Gastroesophageal sphincter (tissue), 4 donors: ENCODE data around the gene ME1. TPM values are rescaled to one million over a fixed set of nuclear protein-coding genes. Genes with fewer than 3 reads are reported as not detected.

Experiments
- ATAC-seq: fragments of 150-250 bp; one replicate; pipeline ENCODE4 v1.9.1; 2016; ENCODE audit warnings: mild to moderate bottlenecking, moderate library complexity
- H3K27ac ChIP-seq, 4 donors: fragments of 200-600 bp; sonication (generic) in 3 of 4; 1 replicate in 3 of 4; 2 replicates in 1 of 4; pipeline ENCODE4 v1.5.1; 2016 to 2019
- H3K27me3 ChIP-seq: fragments of 200-600 bp; sonication (generic); one replicate; pipeline ENCODE4 v1.5.1; 2019
- H3K36me3 ChIP-seq, 2 donors: fragments of 200-600 bp; sonication (generic); one replicate each; pipeline ENCODE4 v1.5.1; 2019; ENCODE audit warnings: control low read depth in 1 of 2
- H3K4me1 ChIP-seq, 3 donors: fragments of 200-600 bp; sonication (generic); 1 replicate in 2 of 3; 2 replicates in 1 of 3; pipeline ENCODE4 v1.5.1; 2016 to 2019; ENCODE audit warnings: control low read depth in 2 of 3
- H3K4me3 ChIP-seq, 2 donors: fragments of 200-600 bp; sonication (generic); one replicate each; pipeline ENCODE4 v1.5.1; 2019; ENCODE audit warnings: mild to moderate bottlenecking in 1 of 2, moderate library complexity in 1 of 2
- H3K9me3 ChIP-seq, 3 donors: fragments of 200-600 bp; sonication (generic); one replicate each; pipeline ENCODE4 v1.5.1; 2017 to 2019; ENCODE audit warnings: control low read depth in 2 of 3
- EP300 ChIP-seq: sonication (generic); formaldehyde crosslinking; IDR thresholded peaks from one replicate; pipeline ENCODE4 v1.6.1; 2017; ENCODE audit warnings: antibody characterized with exemption, mild to moderate bottlenecking
- POLR2A ChIP-seq, 2 donors: fragments of 450-650 bp; IDR thresholded peaks; one replicate each; pipeline ENCODE4 v1.6.1; 2017; ENCODE audit warnings: antibody characterized with exemption in 2 of 2, mild to moderate bottlenecking in 2 of 2, moderate library complexity in 1 of 2
- POLR2AphosphoS5 ChIP-seq: sonication (generic); formaldehyde crosslinking; IDR thresholded peaks from one replicate; pipeline ENCODE4 v1.6.1; 2017; ENCODE audit warnings: antibody characterized with exemption
- WGBS, 2 donors: methylation state at CpG; one replicate each; pipeline ENCODE4 v1.1.5; 2018; ENCODE audit warnings: low coverage in 1 of 2; 5-methylcytosine and 5-hydroxymethylcytosine counted together
- total RNA-seq, 4 donors: library from RNA; depleted of rRNA; stranded (reverse); fragments of >200 nt; gene quantifications; one replicate each; pipeline ENCODE4 v1.1.0, GENCODE V29; 2016
- TF ChIP-seq, protein P1 (sequence below), 4 experiments: fragments of 200-600 bp in 2 of 4; fragments of 450-650 bp in 2 of 4; sonication (generic) in 1 of 4; IDR thresholded peaks; one replicate each; pipeline ENCODE4 v1.5.1; 2017 to 2019; ENCODE audit warnings: antibody characterized with exemption in 4 of 4, mild to moderate bottlenecking in 2 of 4, moderate library complexity in 2 of 4

Gene ME1
- total RNA-seq, 4 donors from 2014 or later, result 18.8 to 33.3 (median 20.4) TPM

DNA sequence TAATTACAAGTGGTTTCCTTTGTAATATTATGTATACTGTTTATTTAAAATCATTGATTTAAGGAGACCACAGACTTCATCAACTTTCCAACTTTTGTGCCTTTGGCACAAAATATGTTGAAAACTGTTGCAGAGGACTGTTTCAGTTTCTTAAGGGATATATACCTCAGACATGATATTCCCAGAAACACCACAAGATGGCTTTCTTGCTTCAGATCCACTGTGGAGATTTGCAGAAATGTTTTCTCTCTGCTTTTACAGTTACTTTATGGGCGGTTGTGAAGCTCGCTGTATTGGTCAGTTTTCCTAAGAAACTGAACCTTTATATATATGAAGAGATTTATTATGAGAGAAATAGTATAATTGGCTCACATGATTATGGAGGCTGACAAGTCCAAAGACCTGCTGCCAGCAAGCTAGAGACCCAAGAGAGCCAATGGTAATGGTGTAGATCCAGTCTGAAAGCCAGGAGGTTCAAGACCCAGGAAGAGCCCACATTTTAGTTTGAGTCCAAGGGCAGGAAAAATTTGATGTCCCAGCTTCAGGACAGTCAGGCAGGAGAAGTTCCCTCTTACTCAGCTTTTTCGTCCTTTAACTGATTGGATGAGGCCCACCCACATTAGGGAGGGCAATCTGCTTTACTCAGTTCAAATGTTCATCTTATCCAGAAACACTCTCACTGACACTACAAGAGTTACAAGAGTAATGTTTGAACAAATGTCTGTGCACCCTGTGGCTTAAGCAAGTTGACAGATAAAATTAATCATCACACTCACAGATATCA, 12.8 kb downstream of the ME1 start:
- Histone ChIP-seq H3K4me1 (no peaks in the 10 kb centered on the region), H3K9me3 (no peaks in the 10 kb centered on the region), H3K36me3 (no peaks in the 10 kb centered on the region), H3K4me3 (no peak overlapping the region), H3K27ac (no peak overlapping the region), H3K27me3 (no peaks in the 10 kb centered on the region)
- peak; percentile 48 for ATAC-seq
- TF ChIP-seq EP300 (no peak), POLR2A (IDR thresholded peaks at IDR 0.05) (no peak), POLR2AphosphoS5 (no peak)
- TF ChIP-seq, protein P1, sequence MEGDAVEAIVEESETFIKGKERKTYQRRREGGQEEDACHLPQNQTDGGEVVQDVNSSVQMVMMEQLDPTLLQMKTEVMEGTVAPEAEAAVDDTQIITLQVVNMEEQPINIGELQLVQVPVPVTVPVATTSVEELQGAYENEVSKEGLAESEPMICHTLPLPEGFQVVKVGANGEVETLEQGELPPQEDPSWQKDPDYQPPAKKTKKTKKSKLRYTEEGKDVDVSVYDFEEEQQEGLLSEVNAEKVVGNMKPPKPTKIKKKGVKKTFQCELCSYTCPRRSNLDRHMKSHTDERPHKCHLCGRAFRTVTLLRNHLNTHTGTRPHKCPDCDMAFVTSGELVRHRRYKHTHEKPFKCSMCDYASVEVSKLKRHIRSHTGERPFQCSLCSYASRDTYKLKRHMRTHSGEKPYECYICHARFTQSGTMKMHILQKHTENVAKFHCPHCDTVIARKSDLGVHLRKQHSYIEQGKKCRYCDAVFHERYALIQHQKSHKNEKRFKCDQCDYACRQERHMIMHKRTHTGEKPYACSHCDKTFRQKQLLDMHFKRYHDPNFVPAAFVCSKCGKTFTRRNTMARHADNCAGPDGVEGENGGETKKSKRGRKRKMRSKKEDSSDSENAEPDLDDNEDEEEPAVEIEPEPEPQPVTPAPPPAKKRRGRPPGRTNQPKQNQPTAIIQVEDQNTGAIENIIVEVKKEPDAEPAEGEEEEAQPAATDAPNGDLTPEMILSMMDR (IDR thresholded peaks at IDR 0.05), result peak; percentile 45 to 72 (median 70)
- 56 to 67% methylated on average over 2 to 3 of the region's 3 CpGs for WGBS, 2 donors

DNA sequence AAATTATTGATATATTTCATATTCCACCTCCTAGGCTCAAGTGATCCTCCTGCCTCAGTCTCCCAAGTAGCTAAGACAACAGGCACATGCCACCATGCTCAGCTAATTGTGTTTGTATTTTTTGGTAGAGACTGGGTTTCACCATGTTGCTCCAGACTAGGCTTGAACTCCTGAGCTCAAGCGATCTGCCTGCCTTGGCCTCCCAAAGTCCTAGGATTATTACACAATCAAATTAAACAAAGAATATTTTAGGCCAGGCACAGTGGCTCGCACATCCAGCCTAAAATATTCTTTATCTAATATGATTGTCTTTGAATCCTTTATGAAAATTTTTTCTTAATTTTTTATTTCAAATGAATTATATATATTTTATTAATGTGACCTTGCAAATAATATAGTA, 17.8 kb downstream of the ME1 start:
- Histone ChIP-seq H3K4me1 (no peaks in the 10 kb centered on the region), H3K4me3 (no peak overlapping the region), H3K9me3 (no peaks in the 10 kb centered on the region), H3K27ac (no peak overlapping the region), H3K27me3 (no peaks in the 10 kb centered on the region), H3K36me3 (no peaks in the 10 kb centered on the region)
- no peak for ATAC-seq
- 89 to 100% methylated on average over 2 of the region's 2 CpGs for WGBS, 2 donors
- no peak for TF ChIP-seq POLR2AphosphoS5
- no peak for TF ChIP-seq EP300
- TF ChIP-seq, protein P1 (IDR thresholded peaks at IDR 0.05), result no peak
- TF ChIP-seq POLR2A (IDR thresholded peaks at IDR 0.05), result no peak

DNA sequence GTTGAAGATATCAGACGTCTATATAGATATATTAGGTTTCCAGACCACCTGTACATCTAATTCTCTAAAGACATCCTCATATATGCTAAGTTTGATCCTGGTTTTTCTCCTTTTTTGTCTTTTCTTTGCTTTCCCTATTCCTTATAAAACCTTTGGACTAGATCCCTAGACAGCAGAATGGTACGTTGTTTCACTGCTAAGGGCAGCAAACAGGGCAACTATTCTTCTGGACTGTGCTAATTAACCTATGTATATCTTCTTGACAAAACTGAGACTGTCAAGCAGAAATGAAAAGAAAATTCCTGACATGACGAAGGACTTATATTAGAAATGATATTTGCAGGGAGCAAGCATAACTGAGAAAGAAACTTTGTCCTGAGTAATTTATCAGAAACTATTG, 19.1 kb downstream of the ME1 start:
- ATAC-seq, result no peak
- 68 to 81% methylated on average over 2 to 3 of the region's 3 CpGs for WGBS, 2 donors
- H3K4me3 ChIP-seq, result no peak overlapping the region
- H3K27me3 ChIP-seq, result no peaks in the 10 kb centered on the region
- peaks cover 0 to 4% of the 10 kb centered on the region in 2 donors for H3K36me3 ChIP-seq
- TF ChIP-seq, protein P1 (IDR thresholded peaks at IDR 0.05), result no peak
- TF ChIP-seq EP300 (no peak), POLR2A (IDR thresholded peaks at IDR 0.05) (no peak), POLR2AphosphoS5 (no peak)
- H3K4me1 ChIP-seq, result no peaks in the 10 kb centered on the region
- no peak overlapping the region for H3K27ac ChIP-seq
- no peaks in the 10 kb centered on the region for H3K9me3 ChIP-seq

DNA sequence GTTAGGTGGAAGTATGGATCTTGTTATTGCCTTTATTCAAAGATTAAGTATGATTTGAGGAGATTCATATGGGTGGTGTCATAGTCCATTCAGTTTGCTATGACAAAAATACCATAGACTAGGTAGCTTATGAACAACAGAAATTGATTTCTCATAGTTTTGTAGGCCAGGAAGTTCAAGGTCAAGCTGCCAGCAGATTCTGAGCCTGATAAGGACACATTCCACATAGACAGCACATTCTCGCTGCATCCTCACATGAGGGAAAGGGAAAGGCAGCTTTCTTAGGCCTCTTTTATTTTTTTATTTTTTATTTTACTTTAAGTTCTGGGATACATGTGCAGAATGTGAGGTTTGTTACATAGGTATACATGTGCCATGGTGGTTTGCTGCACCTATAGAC, 27.7 kb downstream of the ME1 start:
- Histone ChIP-seq H3K27me3 (no peaks in the 10 kb centered on the region), H3K36me3 (peaks cover 0 to 6% of the 10 kb centered on the region in 2 donors), H3K9me3 (no peaks in the 10 kb centered on the region), H3K4me3 (no peak overlapping the region), H3K27ac (no peak overlapping the region), H3K4me1 (no peaks in the 10 kb centered on the region)
- ATAC-seq, result no peak
- TF ChIP-seq POLR2AphosphoS5, result no peak
- TF ChIP-seq POLR2A (IDR thresholded peaks at IDR 0.05), result no peak
- TF ChIP-seq, protein P1 (IDR thresholded peaks at IDR 0.05), result no peak
- TF ChIP-seq EP300, result no peak
- 85 to 96% methylated on average over 1 of the region's 1 CpG for WGBS, 2 donors

DNA sequence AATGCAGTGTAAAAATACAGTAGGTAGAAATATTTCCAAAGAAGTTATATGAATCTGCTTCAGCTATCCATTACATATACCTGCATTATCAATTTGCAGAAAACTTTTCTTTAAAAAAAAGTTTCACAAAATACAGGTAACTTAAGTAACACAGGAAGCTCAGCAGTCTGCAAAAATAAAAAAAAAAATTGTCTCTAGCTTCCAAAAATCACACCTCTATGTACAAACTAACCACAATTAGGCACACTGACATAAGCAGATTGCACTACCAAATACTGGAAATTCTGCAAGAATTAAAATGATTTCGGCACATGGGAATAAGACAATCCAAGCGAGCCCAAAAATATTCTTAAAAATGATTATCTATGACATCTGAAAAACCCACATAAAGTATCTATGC, 41.2 kb downstream of the ME1 start:
- Histone ChIP-seq H3K4me3 (no peak overlapping the region), H3K27me3 (no peaks in the 10 kb centered on the region), H3K9me3 (no peaks in the 10 kb centered on the region), H3K36me3 (peaks cover 0 to 10% of the 10 kb centered on the region in 2 donors), H3K27ac (no peak overlapping the region), H3K4me1 (no peaks in the 10 kb centered on the region)
- 70 to 86% methylated on average over 2 of the region's 2 CpGs for WGBS, 2 donors
- TF ChIP-seq, protein P1 (IDR thresholded peaks at IDR 0.05), result no peak
- TF ChIP-seq POLR2A (IDR thresholded peaks at IDR 0.05) (no peak), POLR2AphosphoS5 (no peak), EP300 (no peak)
- no peak for ATAC-seq
